GM23338 (cell line): ENCODE results near the gene GAPDH. TPM values are rescaled to one million over a fixed set of nuclear protein-coding genes. Genes with fewer than 3 reads are reported as not detected.

Source experiments
- ATAC-seq: fragments of 200-7000 bp; cut with Tn5 transposase; 3 replicates; pipeline ENCODE4 v1.9.1; 2020
- DNase-seq: peaks from one replicate; pipeline ENCODE4 v3.0.0-alpha.2; 2015; ENCODE audit warnings: low spot score
- H2AFZ ChIP-seq: fragments of 200-600 bp; sonication (generic); 2 replicates; pipeline ENCODE4 v1.8.0; 2016; ENCODE audit warnings: antibody characterized with exemption, mild to moderate bottlenecking, moderate library complexity
- H3F3A ChIP-seq: fragments of 200-600 bp; sonication (generic); replicated peaks from 2 replicates; pipeline ENCODE4 v1.8.0; 2017; ENCODE audit warnings: antibody characterized with exemption, mixed run types, low read depth
- H3K27ac ChIP-seq: fragments of 200-600 bp; sonication (generic); 2 replicates; pipeline ENCODE4 v1.6.1; 2016; ENCODE audit warnings: low read depth
- H3K27me3 ChIP-seq: fragments of 200-600 bp; sonication (generic); 2 replicates; pipeline ENCODE4 v1.8.0; 2016; ENCODE audit warnings: mild to moderate bottlenecking, mixed run types, moderate library complexity; ENCODE audit not compliant: insufficient read depth
- H3K36me3 ChIP-seq: fragments of 200-600 bp; sonication (generic); 2 replicates; pipeline ENCODE4 v1.8.0; 2016; ENCODE audit warnings: mild to moderate bottlenecking; ENCODE audit not compliant: insufficient read depth
- H3K4me1 ChIP-seq: fragments of 200-600 bp; sonication (generic); 2 replicates; pipeline ENCODE4 v1.8.0; 2016; ENCODE audit warnings: mild to moderate bottlenecking, moderate library complexity; ENCODE audit not compliant: insufficient read depth
- H3K4me2 ChIP-seq: fragments of 200-600 bp; sonication (generic); 2 replicates; pipeline ENCODE4 v1.7.1; 2017; ENCODE audit warnings: mixed run types
- H3K4me3 ChIP-seq: fragments of 200-600 bp; sonication (generic); 2 replicates; pipeline ENCODE4 v1.6.1; 2016; ENCODE audit warnings: mixed run types
- H3K79me2 ChIP-seq: fragments of 200-600 bp; sonication (generic); replicated peaks from 2 replicates; pipeline ENCODE4 v1.8.0; 2017; ENCODE audit warnings: mild to moderate bottlenecking; ENCODE audit not compliant: insufficient read depth
- H3K9me2 ChIP-seq: fragments of 200-600 bp; sonication (generic); 2 replicates; pipeline ENCODE4 v1.8.0; 2017; ENCODE audit not compliant: insufficient read depth
- H4K20me1 ChIP-seq: fragments of 200-600 bp; sonication (generic); replicated peaks from 2 replicates; pipeline ENCODE4 v1.8.0; 2017; ENCODE audit warnings: mild to moderate bottlenecking; ENCODE audit not compliant: insufficient read depth
- H3K27ac Mint-ChIP-seq: 2 replicates; pipeline ENCODE4 v1.8.0; 2020; ENCODE audit warnings: inconsistent platforms, mild to moderate bottlenecking, moderate library complexity, mixed read lengths
- H3K27me3 Mint-ChIP-seq: 3 replicates; pipeline ENCODE4 v1.8.0; 2022; ENCODE audit warnings: low read depth, mild to moderate bottlenecking, moderate library complexity, mixed read lengths, inconsistent platforms; ENCODE audit not compliant: insufficient read depth, poor library complexity
- H3K36me3 Mint-ChIP-seq: 3 replicates; pipeline ENCODE4 v1.8.0; 2021; ENCODE audit warnings: low read depth, mild to moderate bottlenecking, inconsistent platforms, moderate library complexity, mixed read lengths
- H3K4me1 Mint-ChIP-seq: 3 replicates; pipeline ENCODE4 v1.8.0; 2020; ENCODE audit warnings: mild to moderate bottlenecking, inconsistent platforms, mixed read lengths
- H3K4me3 Mint-ChIP-seq: 3 replicates; pipeline ENCODE4 v1.8.0; 2021; ENCODE audit warnings: moderate library complexity, mild to moderate bottlenecking, inconsistent platforms, mixed read lengths
- H3K9me3 Mint-ChIP-seq: 3 replicates; pipeline ENCODE4 v1.8.0; 2020; ENCODE audit warnings: moderate library complexity, mild to moderate bottlenecking, inconsistent platforms, mixed read lengths
- CREB1 ChIP-seq: fragments of 250-450 bp; sonication (Bioruptor Pico); IDR thresholded peaks from 2 replicates; pipeline ENCODE4 v1.5.0; 2020; ENCODE audit warnings: low read depth, mild to moderate bottlenecking, moderate library complexity
- EZH2 ChIP-seq: fragments of 200-600 bp; sonication (generic); IDR thresholded peaks from one replicate; pipeline ENCODE4 v1.8.0; 2017; ENCODE audit warnings: antibody characterized with exemption, mild to moderate bottlenecking, low read depth; ENCODE audit not compliant: unreplicated experiment
- EZH2phosphoT487 ChIP-seq: fragments of 200-600 bp; sonication (generic); IDR thresholded peaks from one replicate; pipeline ENCODE4 v1.8.1; 2018; ENCODE audit warnings: antibody characterized with exemption; ENCODE audit not compliant: unreplicated experiment
- JUNB ChIP-seq: IDR thresholded peaks from one replicate; pipeline ENCODE4 v1.6.1; 2016; ENCODE audit warnings: antibody characterized with exemption; ENCODE audit not compliant: unreplicated experiment
- NANOG ChIP-seq: IDR thresholded peaks from 2 replicates; pipeline ENCODE4 v1.6.1; 2016; ENCODE audit warnings: antibody characterized with exemption, borderline replicate concordance
- POLR2AphosphoS5 ChIP-seq: IDR thresholded peaks from 2 replicates; pipeline ENCODE4 v1.6.1; 2016; ENCODE audit warnings: antibody characterized with exemption, low read depth
- STAT1 ChIP-seq: IDR thresholded peaks from one replicate; pipeline ENCODE4 v1.6.1; 2016; ENCODE audit warnings: antibody characterized with exemption; ENCODE audit not compliant: unreplicated experiment
- ZNF114 ChIP-seq: fragments of 250-450 bp; sonication (Bioruptor Pico); IDR thresholded peaks from 2 replicates; pipeline ENCODE4 v1.5.0; 2020; ENCODE audit warnings: mild to moderate bottlenecking, moderate library complexity
- polyA plus RNA-seq: library from polyadenylated mRNA; unstranded; fragments of >200 nt; fragmentation: Nextera tagmentation; extraction: Ambion mirVana; gene quantifications from 2 replicates; pipeline ENCODE4 v1.2.1, GENCODE V29; 2016
- total RNA-seq: library from RNA; depleted of rRNA; stranded (reverse); fragments of >200 nt; shearing (Covaris generic); gene quantifications from 2 replicates; pipeline ENCODE4 v1.2.3, GENCODE V29; 2014
- TF ChIP-seq, protein P1 (sequence below), 2 experiments: fragments of 200-600 bp in 1 of 2; sonication (generic) in 1 of 2; conservative IDR thresholded peaks; 2 replicates each; pipeline versions ENCODE4 v1.5.1 to v1.6.1; 2016 to 2017; ENCODE audit warnings: antibody characterized with exemption in 2 of 2, low read depth in 2 of 2, mild to moderate bottlenecking in 2 of 2, moderate library complexity in 1 of 2
- TF ChIP-seq, protein P2 (sequence below): IDR thresholded peaks from 2 replicates; pipeline ENCODE4 v1.6.1; 2016; ENCODE audit warnings: antibody characterized with exemption

Gene GAPDH
- total and polyA plus RNA-seq, 2 experiments from 2014 or later: 5,853 to 6,219 TPM

DNA sequence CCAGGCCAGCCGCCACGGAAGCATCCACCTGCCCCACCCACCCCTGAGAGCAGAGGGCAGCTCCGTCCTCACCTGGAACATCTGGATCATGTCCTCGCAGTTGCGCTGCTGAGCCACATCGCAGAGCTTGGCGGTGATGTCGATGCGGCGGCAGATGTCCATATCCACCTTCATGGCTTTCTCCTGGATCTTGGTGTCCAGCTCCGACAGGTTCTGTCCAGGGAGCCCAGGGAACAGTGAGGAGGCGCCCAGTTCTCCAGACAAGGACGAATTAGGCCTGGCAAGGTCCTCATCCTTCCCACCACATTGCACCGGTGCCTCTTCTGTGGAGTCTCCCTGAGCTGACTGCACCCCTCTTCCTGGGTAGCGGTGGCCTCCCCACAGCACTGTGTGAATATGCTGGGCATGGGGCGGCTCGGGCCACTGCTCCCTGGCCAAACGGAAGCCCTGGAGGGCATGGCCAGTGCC, 15.4 kb downstream of the GAPDH start:
- Histone ChIP-seq H3F3A (peaks cover 7% of the 10 kb centered on the region), H3K9me2 (no peaks in the 10 kb centered on the region), H2AFZ (no peak overlapping the region), H3K4me1 (peaks cover 8% of the 10 kb centered on the region), H3K79me2 (peaks cover 29% of the 10 kb centered on the region), H3K36me3 (peaks cover 4% of the 10 kb centered on the region; the same call in 1 of the 2 replicates), H4K20me1 (peaks cover 19% of the 10 kb centered on the region), H3K27ac (no peak overlapping the region), H3K27me3 (no peaks in the 10 kb centered on the region), H3K4me3 (no peak overlapping the region), H3K4me2 (no peak overlapping the region)
- ATAC-seq (no peak), DNase-seq (no peak)
- H3K4me3 Mint-ChIP-seq: no peak overlapping the region
- peaks cover 32% of the 10 kb centered on the region for H3K4me1 Mint-ChIP-seq
- no peak overlapping the region for H3K27ac Mint-ChIP-seq
- peaks cover 41% of the 10 kb centered on the region for H3K36me3 Mint-ChIP-seq
- peaks cover 16% of the 10 kb centered on the region for H3K27me3 Mint-ChIP-seq
- TF ChIP-seq EZH2: no peak
- TF ChIP-seq POLR2AphosphoS5: no peak
- TF ChIP-seq, protein P1, sequence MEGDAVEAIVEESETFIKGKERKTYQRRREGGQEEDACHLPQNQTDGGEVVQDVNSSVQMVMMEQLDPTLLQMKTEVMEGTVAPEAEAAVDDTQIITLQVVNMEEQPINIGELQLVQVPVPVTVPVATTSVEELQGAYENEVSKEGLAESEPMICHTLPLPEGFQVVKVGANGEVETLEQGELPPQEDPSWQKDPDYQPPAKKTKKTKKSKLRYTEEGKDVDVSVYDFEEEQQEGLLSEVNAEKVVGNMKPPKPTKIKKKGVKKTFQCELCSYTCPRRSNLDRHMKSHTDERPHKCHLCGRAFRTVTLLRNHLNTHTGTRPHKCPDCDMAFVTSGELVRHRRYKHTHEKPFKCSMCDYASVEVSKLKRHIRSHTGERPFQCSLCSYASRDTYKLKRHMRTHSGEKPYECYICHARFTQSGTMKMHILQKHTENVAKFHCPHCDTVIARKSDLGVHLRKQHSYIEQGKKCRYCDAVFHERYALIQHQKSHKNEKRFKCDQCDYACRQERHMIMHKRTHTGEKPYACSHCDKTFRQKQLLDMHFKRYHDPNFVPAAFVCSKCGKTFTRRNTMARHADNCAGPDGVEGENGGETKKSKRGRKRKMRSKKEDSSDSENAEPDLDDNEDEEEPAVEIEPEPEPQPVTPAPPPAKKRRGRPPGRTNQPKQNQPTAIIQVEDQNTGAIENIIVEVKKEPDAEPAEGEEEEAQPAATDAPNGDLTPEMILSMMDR (conservative IDR thresholded peaks at IDR 0.05; ENCODE audit: low read depth in 2 of 2): no peak
- no peak for TF ChIP-seq NANOG
- no peak for TF ChIP-seq JUNB
- no peaks in the 10 kb centered on the region for H3K9me3 Mint-ChIP-seq

DNA sequence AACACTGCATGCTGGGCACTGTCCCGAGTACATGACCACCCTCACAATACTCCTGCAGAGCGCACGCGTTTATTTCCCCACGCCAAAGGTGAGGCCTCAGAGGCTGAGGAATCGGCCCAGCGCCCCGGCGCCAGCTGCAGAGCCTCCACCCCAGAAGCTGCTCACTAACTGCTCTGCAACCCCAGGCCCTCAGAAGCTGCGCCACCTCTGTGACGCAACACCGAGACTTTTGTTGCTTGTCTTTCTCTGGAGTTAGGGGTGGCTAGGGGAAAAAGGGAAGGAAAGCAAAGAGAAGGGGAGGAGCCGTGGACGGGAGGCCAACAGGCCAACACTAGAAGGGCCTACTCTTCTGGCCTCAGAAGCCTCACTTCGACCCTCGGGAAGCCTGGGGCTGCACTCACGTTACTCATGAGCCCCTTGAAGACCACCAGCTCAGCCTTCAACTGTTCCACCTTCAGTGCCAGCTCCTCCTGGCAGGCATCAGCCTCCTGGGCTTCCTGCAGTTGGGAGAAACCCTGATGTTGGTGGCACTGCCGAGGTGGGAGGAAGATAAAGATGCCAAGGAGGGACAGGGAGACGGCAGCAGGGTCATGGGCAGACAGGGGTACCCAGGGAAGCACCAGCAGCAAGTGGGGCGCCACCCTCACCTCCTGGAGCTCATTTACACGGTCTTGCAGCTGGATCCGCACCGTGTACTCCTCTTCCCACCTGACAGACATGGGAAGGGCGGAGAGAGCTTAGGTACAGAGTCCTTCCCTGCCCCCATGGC, 16.2 kb downstream of the GAPDH start:
- Histone ChIP-seq H3K36me3 (peaks cover 4% of the 10 kb centered on the region; the same call in 1 of the 2 replicates), H3K27ac (no peak overlapping the region), H3F3A (peaks cover 7% of the 10 kb centered on the region), H3K79me2 (peaks cover 35% of the 10 kb centered on the region), H4K20me1 (peaks cover 24% of the 10 kb centered on the region), H3K4me3 (no peak overlapping the region), H3K27me3 (no peaks in the 10 kb centered on the region), H3K4me2 (no peak overlapping the region), H2AFZ (no peak overlapping the region), H3K9me2 (no peaks in the 10 kb centered on the region), H3K4me1 (peaks cover 12% of the 10 kb centered on the region)
- ATAC-seq (no peak), DNase-seq (no peak)
- H3K9me3 Mint-ChIP-seq: no peaks in the 10 kb centered on the region
- peaks cover 36% of the 10 kb centered on the region for H3K4me1 Mint-ChIP-seq
- H3K27ac Mint-ChIP-seq: no peak overlapping the region
- H3K36me3 Mint-ChIP-seq: peaks cover 40% of the 10 kb centered on the region
- H3K4me3 Mint-ChIP-seq: no peak overlapping the region
- H3K27me3 Mint-ChIP-seq: peaks cover 22% of the 10 kb centered on the region
- TF ChIP-seq EZH2: no peak
- no peak for TF ChIP-seq STAT1
- no peak for TF ChIP-seq NANOG
- no peak for TF ChIP-seq ZNF114 (CRISPR knock-in tag)
- TF ChIP-seq EZH2phosphoT487: no peak
- no peak for TF ChIP-seq POLR2AphosphoS5
- TF ChIP-seq, protein P2, sequence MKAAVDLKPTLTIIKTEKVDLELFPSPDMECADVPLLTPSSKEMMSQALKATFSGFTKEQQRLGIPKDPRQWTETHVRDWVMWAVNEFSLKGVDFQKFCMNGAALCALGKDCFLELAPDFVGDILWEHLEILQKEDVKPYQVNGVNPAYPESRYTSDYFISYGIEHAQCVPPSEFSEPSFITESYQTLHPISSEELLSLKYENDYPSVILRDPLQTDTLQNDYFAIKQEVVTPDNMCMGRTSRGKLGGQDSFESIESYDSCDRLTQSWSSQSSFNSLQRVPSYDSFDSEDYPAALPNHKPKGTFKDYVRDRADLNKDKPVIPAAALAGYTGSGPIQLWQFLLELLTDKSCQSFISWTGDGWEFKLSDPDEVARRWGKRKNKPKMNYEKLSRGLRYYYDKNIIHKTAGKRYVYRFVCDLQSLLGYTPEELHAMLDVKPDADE: no peak
- TF ChIP-seq, protein P1 (conservative IDR thresholded peaks at IDR 0.05; ENCODE audit: low read depth in 2 of 2): no peak
- no peak for TF ChIP-seq CREB1 (CRISPR knock-in tag)
